Left ventricle myocardium inferior (tissue), 1 donor: ENCODE data around the gene STRAP. TPM values are rescaled to one million over a fixed set of nuclear protein-coding genes. Genes with fewer than 3 reads are reported as not detected.

Experiments used
- DNase-seq: peaks from one replicate; pipeline ENCODE4 v3.0.0-alpha.2; 2020
- H3K27ac ChIP-seq: fragments of 200-600 bp; replicated peaks from 2 replicates; pipeline ENCODE4 v1.8.0; 2021
- H3K27me3 ChIP-seq: fragments of 200-600 bp; 2 replicates; pipeline ENCODE4 v1.8.0; 2021; ENCODE audit warnings: low read depth
- H3K36me3 ChIP-seq: fragments of 200-600 bp; 2 replicates; pipeline ENCODE4 v1.8.0; 2021
- H3K4me1 ChIP-seq: fragments of 200-600 bp; 2 replicates; pipeline ENCODE4 v1.8.0; 2021
- H3K4me3 ChIP-seq: fragments of 200-600 bp; 2 replicates; pipeline ENCODE4 v1.8.0; 2021; ENCODE audit warnings: mild to moderate bottlenecking, moderate library complexity
- H3K9me3 ChIP-seq: fragments of 200-600 bp; replicated peaks from 2 replicates; pipeline ENCODE4 v1.8.0; 2021
- CTCF ChIP-seq: fragments of 200-600 bp; IDR thresholded peaks from 2 replicates; pipeline ENCODE4 v1.8.0; 2021; ENCODE audit warnings: antibody characterized with exemption, mild to moderate bottlenecking, borderline replicate concordance
- intact Hi-C: fragments of 100-400 bp; cut with micrococcal nuclease; formaldehyde crosslinking; loops from one replicate; pipeline ENCODE4 v1.11.0; 2022
- total RNA-seq: library from RNA; stranded (reverse); fragmentation: NEBNext Ultra II Directional; extraction: Animal tissue kit (Norgen Biotek cat#: 25700); gene quantifications from one replicate; pipeline ENCODE4 v1.2.1, GENCODE V29; 2021
- donor health status: DM: no; HTN: yes; CAD: no; lungs with severe emphysema.

Gene STRAP
- total RNA-seq, 1 donor from 2014 or later, result 130 TPM

- Histone ChIP-seq H3K9me3 (no peaks in the 10 kb centered on the region), H3K36me3 (peaks cover 28% of the 10 kb centered on the region), H3K4me1 (peaks cover 83% of the 10 kb centered on the region), H3K4me3 (no peak overlapping the region), H3K27me3 (no peaks in the 10 kb centered on the region), H3K27ac (peak overlapping the region; percentile 42)
- intact Hi-C loops, result no loop called here
- DNase-seq, result no peak
- TF ChIP-seq CTCF, result no peak
Observed at GRCh38 chr12:15886372-15887042, 4.3 kb downstream of the STRAP start.

DNA sequence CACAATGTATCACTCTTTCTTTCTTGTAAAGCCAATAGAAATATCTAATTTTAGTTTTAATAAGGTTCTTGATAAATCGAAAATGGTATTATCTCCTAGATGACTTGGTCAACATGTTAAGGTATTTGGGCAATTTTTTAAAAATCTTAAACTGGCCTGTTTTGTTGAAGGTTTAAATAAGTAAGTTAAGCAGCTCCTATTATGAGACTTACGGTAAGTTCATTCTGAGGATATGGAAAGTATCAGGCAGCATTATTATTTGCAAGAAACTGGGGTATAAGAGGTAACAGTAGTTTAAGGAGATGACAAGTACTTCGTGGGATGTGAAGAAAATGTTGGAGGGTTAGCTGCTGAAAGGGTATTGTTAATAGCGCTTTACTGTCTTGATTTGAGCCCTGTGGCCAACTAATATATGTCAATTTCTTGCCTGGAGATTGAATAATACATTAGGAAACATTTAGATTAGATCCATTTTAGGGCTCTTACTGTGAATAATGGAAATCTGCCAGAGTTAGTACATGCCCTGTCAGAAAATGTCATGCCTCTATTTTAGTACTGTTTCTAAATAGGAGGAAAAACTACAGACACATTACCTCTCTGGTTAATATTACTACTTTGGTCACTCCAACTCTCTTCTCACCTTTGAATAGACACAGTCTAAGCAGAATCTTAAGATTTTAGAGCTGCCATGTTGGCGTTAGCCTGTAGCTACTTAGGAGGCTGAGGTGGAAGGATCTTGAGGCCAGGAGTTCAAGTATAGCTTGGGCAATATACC, 5.0 kb downstream of the STRAP start:
- no peaks in the 10 kb centered on the region for H3K9me3 ChIP-seq
- H3K27me3 ChIP-seq, result no peaks in the 10 kb centered on the region
- intact Hi-C loops, result no loop called here
- H3K4me1 ChIP-seq, result peaks cover 77% of the 10 kb centered on the region
- TF ChIP-seq CTCF, result no peak
- H3K4me3 ChIP-seq, result peak overlapping the region; percentile 10
- peak overlapping the region; percentile 42 for H3K27ac ChIP-seq
- H3K36me3 ChIP-seq, result peaks cover 33% of the 10 kb centered on the region
- no peak for DNase-seq

DNA sequence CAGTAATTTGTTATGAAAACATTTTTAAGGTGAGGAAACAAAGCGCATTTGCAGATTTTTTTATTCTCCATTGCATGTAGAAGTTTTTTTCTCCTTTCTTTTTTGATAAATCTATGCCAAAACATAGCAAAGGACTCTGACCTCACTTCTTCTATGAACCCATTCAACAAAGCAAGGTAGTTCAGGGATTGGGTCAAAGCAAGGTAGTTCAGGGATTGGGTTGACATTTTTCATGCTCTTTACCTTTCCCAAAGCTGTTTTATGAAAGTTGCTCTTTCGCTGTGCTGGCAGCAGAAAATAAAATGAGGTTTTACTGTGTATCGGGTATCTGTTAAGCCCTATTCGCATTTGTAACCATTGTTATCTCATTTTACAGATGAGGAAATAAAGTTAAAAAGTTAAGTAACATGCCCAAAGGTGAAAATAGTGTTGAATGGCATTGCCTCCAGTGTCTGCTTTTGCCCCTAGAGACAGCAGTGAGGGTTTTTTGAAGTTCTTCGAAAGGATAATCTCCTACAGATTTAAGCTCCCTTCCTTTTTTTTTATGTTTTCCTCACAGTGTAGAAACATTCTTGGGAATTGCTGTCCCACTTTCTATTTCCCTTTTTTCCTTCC, 10.6 kb downstream of the STRAP start:
- Histone ChIP-seq H3K27me3 (no peaks in the 10 kb centered on the region), H3K36me3 (peaks cover 63% of the 10 kb centered on the region), H3K4me3 (no peak overlapping the region), H3K4me1 (peaks cover 24% of the 10 kb centered on the region), H3K9me3 (no peaks in the 10 kb centered on the region), H3K27ac (no peak overlapping the region)
- no peak for TF ChIP-seq CTCF
- no peak for DNase-seq
- intact Hi-C loops, result no loop called here

DNA sequence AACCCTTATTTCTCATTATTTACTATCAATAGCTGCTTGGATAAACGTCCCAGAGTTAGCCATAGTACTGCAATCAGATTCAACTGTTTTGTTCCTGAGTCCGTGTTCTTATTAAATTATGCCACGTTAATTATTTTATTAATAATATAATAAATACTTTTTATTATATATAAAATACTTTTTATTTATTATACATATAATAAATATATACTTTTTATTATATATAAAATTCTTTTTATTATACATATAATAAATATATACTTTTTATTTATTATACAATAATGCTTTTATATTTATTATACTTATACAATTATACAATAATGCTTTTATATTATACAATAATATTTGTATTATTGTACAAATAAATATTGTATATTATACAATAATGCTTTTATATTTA, 11.1 kb downstream of the STRAP start:
- peaks cover 18% of the 10 kb centered on the region for H3K4me1 ChIP-seq
- no peaks in the 10 kb centered on the region for H3K27me3 ChIP-seq
- H3K9me3 ChIP-seq, result no peaks in the 10 kb centered on the region
- peaks cover 66% of the 10 kb centered on the region for H3K36me3 ChIP-seq
- DNase-seq, result no peak
- intact Hi-C loops, result no loop called here
- no peak for TF ChIP-seq CTCF
- no peak overlapping the region for H3K4me3 ChIP-seq
- H3K27ac ChIP-seq, result no peak overlapping the region

DNA sequence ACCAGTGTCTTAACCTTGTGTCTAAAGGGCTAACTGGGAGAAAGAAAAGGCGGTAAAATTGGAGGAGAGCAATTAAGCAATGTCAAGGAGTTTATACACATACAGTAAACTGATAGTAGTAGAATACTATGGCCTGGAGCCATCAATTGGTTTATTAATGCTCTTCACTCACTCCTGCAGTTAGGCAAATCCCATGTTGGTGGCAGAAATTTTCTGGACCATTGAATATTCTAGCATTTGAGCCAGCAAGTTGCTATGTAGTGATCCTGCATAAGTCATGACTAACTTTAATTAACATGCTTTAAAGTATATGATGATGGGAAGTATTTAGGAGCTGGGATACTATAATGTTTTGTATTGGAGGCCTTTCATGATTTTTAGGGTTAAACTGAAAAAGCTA, 14.7 kb downstream of the STRAP start:
- intact Hi-C loops, result no loop called here
- no peak overlapping the region for H3K27ac ChIP-seq
- no peaks in the 10 kb centered on the region for H3K9me3 ChIP-seq
- H3K4me3 ChIP-seq, result no peak overlapping the region
- no peak for DNase-seq
- no peak for TF ChIP-seq CTCF
- H3K4me1 ChIP-seq, result no peaks in the 10 kb centered on the region
- no peaks in the 10 kb centered on the region for H3K27me3 ChIP-seq
- peaks cover 73% of the 10 kb centered on the region for H3K36me3 ChIP-seq
